Ovary (tissue), 9 donors: ENCODE data around the gene ZNF106. TPM values are rescaled to one million over a fixed set of nuclear protein-coding genes. Genes with fewer than 3 reads are reported as not detected.

Source experiments
- DNase-seq, 5 donors: peaks; one replicate each; pipeline ENCODE4 v3.0.0-alpha.2; 2019 to 2020
- H3K27ac ChIP-seq, 2 donors: fragments of 200-600 bp; one replicate each; pipeline versions ENCODE4 v1.5.1 to v1.8.0; 2019 to 2022
- H3K27me3 ChIP-seq: fragments of 200-600 bp; one replicate; pipeline ENCODE4 v1.8.0; 2022
- H3K36me3 ChIP-seq: fragments of 200-600 bp; sonication (generic); one replicate; pipeline ENCODE4 v1.5.1; 2019
- H3K4me1 ChIP-seq: one replicate; pipeline ENCODE4 v1.8.1; 2013; ENCODE audit warnings: mild to moderate bottlenecking, moderate library complexity; ENCODE audit not compliant: insufficient read depth
- H3K4me3 ChIP-seq: fragments of 200-600 bp; sonication (generic); one replicate; pipeline ENCODE4 v1.5.1; 2017
- H3K9me3 ChIP-seq, 2 donors: fragments of 200-600 bp in 1 of 2; sonication (generic) in 1 of 2; one replicate each; pipeline versions ENCODE4 v1.5.1 to v1.8.1; 2013 to 2019; ENCODE audit warnings: mild to moderate bottlenecking in 1 of 2, moderate library complexity in 1 of 2
- CTCF ChIP-seq, 3 donors: fragments of 450-650 bp in 2 of 3; fragments of 200-600 bp in 1 of 3; IDR thresholded peaks; one replicate each; pipeline versions ENCODE4 v1.5.1 to v1.8.0; 2016 to 2022; ENCODE audit warnings: antibody characterized with exemption in 3 of 3, mild to moderate bottlenecking in 1 of 3
- EP300 ChIP-seq: sonication (generic); formaldehyde crosslinking; IDR thresholded peaks from one replicate; pipeline ENCODE4 v1.6.1; 2017; ENCODE audit warnings: antibody characterized with exemption
- POLR2A ChIP-seq: fragments of 450-650 bp; IDR thresholded peaks from one replicate; pipeline ENCODE4 v1.6.1; 2017; ENCODE audit warnings: antibody characterized with exemption, mild to moderate bottlenecking, moderate library complexity
- WGBS, 3 donors: extraction: QIAGEN DNeasy Blood & Tissue Kit in 1 of 3; methylation state at CpG; one replicate each; pipeline versions ENCODE4 v1.1.5 to v1.1.7; 2013 to 2017; 5-methylcytosine and 5-hydroxymethylcytosine counted together
- intact Hi-C, 4 donors: fragments of 100-400 bp; cut with DNase I; formaldehyde crosslinking; loops; one replicate each; pipeline versions ENCODE4 v1.11.0 to v1.15.1; 2022 to 2023
- polyA plus RNA-seq, 2 donors: library from polyadenylated mRNA; stranded (reverse); fragments of 200-250 nt in 1 of 2; fragments of 350-450 nt in 1 of 2; fragmentation: Illumina TruSeq in 1 of 2; extraction: RNeasy Lipid Tissue Mini Kit (QIAGEN cat#74804) in 1 of 2; gene quantifications; one replicate each; pipeline ENCODE4 v1.2.3, GENCODE V29; 2013 to 2014
- total RNA-seq, 7 donors: library from RNA; depleted of rRNA in 2 of 7; stranded (reverse); fragments of >200 nt in 2 of 7; fragmentation: NEBNext Ultra II Directional in 3 of 7; extraction: Animal tissue kit (Norgen Biotek cat#: 25700) in 3 of 7; gene quantifications; one replicate each; pipeline versions ENCODE4 v1.1.0 to v1.2.4, GENCODE V29; 2016 to 2023
- donor health status: DM: no; HTN: no; CAD: no; lungs with moderate emphysema.
- donor health status: DM: no; HTN: no; CAD: no.
- donor health status: Bipolar disorder and iron deficiency.
- donor health status: DM: yes; HTN: yes; CAD: no.
- donor health status: DM: no; HTN: no; CAD: no.
- donor health status: DM: yes; HTN: yes; CAD: no.

ZNF106 gene
- total and polyA plus RNA-seq, 9 donors = 12.2 to 59.0 (median 43.4) TPM

GRCh38 chr15:42490291-42490670, 660 bp downstream of the ZNF106 start:
- Histone ChIP-seq H3K27me3 (no peaks in the 10 kb centered on the region), H3K36me3 (no peaks in the 10 kb centered on the region), H3K27ac (peak overlapping the region; percentile 85 to 87), H3K9me3 (no peaks in the 10 kb centered on the region), H3K4me1 (peaks cover 3% of the 10 kb centered on the region), H3K4me3 (peak overlapping the region; percentile 49)
- DNase-seq = no peak
- no peak for TF ChIP-seq POLR2A
- no peak for TF ChIP-seq EP300
- no peak for TF ChIP-seq CTCF (IDR thresholded peaks at IDR 0.05)
- intact Hi-C loops = no loop called here
- WGBS, 3 donors = 1 to 3% (median 2%) methylated on average over 11 of the region's 11 CpGs

GRCh38 chr15:42483677-42484076, 7.3 kb downstream of the ZNF106 start:
- intact Hi-C loops = no loop called here
- H3K4me3 ChIP-seq = no peak overlapping the region
- H3K27me3 ChIP-seq = no peaks in the 10 kb centered on the region
- H3K4me1 ChIP-seq = no peaks in the 10 kb centered on the region
- no peaks in the 10 kb centered on the region for H3K9me3 ChIP-seq
- no peak for DNase-seq
- no peaks in the 10 kb centered on the region for H3K36me3 ChIP-seq
- no peak overlapping the region for H3K27ac ChIP-seq
- TF ChIP-seq CTCF (IDR thresholded peaks at IDR 0.05) (no peak), POLR2A (no peak), EP300 (no peak)
- 91 to 95% (median 94%) methylated on average over 1 of the region's 1 CpG for WGBS, 3 donors

- Histone ChIP-seq H3K4me3 (no peak overlapping the region), H3K4me1 (no peaks in the 10 kb centered on the region), H3K9me3 (no peaks in the 10 kb centered on the region), H3K27me3 (no peaks in the 10 kb centered on the region), H3K36me3 (no peaks in the 10 kb centered on the region), H3K27ac (no peak overlapping the region)
- 93 to 97% (median 94%) methylated on average over 6 of the region's 6 CpGs for WGBS, 3 donors
- intact Hi-C loops = no loop called here
- TF ChIP-seq CTCF (IDR thresholded peaks at IDR 0.05) = no peak
- TF ChIP-seq POLR2A = no peak
- no peak for TF ChIP-seq EP300
- DNase-seq = no peak
Observed at GRCh38 chr15:42482701-42483100, 8.2 kb downstream of the ZNF106 start.

- no peak for DNase-seq
- intact Hi-C loops = no loop called here
Observed at GRCh38 chr15:42474827-42475226, 16.1 kb downstream of the ZNF106 start.

More at GRCh38 chr15:42474827-42475226, 16.1 kb downstream of the ZNF106 start:
- Histone ChIP-seq H3K4me3 (no peak overlapping the region), H3K9me3 (no peaks in the 10 kb centered on the region), H3K36me3 (no peaks in the 10 kb centered on the region), H3K27ac (no peak overlapping the region), H3K27me3 (no peaks in the 10 kb centered on the region), H3K4me1 (no peaks in the 10 kb centered on the region)
- TF ChIP-seq CTCF (IDR thresholded peaks at IDR 0.05) (no peak), POLR2A (no peak), EP300 (no peak)
- WGBS, 3 donors = 56 to 73% (median 61%) methylated on average over 2 of the region's 2 CpGs
